HG02852 (cell line): ENCODE data around the gene PLAU.
"Not testable (repeated sequence)": the region's sequence is repeated elsewhere in the genome, so short reads cannot be mapped to it uniquely, and the experiment has no call there.

ENCODE experiments used
- ATAC-seq: cut with Tn5 transposase; IDR thresholded peaks from one replicate; pipeline ENCODE4 v1.9.1; 2021; ENCODE audit warnings: mild to moderate bottlenecking, moderate library complexity; ENCODE audit not compliant: unreplicated experiment

The PLAU gene

DNA sequence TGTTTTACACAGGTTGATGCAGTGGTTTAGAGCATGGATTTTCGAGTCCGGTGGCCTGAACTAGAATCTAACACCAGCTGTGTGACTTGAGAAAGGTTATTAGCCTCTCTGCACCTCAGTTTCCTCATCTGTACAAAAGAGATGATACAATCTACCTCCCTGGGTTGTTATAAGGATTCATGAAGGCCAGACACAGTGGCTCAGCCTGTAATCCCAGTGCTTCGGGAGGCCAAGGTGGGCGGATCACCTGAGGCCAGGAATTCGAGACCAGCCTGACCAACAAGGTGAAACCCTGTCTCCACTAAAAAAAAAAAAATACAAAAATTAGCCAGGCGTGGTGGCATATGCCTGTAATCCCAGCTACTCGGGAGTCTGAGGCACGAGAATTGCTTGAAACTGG lies 8.5 kb downstream of the PLAU start:
- ATAC-seq = not testable (repeated sequence)

DNA sequence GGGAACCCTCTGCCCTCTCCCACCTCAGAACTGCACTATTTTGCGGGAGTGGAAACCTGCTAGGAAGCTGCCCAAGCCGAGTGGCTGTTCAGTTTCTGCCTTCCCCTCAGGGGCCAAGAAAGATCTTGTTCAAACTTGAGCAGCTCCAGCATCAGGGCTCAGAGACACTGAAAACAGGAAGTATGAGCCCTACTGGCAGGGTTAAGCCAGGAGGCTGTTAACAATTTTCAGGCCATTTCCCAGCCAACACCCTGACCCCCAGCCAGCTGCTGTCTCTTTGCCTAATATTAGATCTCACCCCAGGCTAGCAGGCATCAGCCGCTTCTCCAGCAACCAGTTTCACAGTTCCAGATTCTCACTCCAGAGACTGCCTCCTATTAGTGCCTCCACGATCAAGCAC lies 9.2 kb downstream of the PLAU start:
- no peak for ATAC-seq

DNA sequence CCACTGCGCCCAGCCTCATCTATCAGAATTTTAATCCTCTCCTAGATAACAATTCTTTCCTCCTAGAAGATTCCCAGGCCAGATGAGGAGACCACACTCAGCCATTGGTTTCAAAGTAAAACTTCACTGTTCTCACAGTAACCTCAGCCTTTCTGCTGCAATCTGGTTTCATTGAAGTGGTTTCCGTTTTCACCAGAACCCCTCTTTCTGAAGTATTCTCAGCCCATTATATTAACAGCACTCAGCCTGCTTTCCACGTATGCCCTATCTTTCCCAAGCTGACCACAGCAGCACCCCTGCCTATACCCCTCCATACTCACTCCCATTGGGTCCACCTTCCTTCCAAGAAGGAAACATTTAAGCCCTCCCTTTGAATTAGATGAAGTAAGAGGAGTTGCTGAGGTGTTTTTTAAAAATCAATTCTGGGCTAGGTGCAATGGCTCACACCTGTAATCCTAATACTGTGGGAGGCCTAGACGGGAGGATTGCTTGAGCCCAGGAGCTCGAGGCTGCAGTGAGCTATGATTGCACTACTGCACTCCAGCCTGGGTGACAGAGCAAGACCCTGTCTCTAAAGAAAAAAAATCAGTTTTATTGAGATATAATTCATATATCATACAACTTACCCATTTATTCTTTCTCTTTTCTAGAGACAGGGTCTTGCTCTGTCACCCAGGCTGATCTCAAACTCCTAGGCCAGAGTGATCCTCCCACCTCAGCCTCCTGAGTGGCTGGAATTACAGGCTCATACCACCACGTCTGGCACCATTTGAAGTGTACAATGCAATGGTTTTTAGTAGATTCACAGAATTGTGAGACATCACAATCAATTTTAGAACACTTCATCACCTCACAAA lies 11.3 kb downstream of the PLAU start:
- no peak for ATAC-seq

DNA sequence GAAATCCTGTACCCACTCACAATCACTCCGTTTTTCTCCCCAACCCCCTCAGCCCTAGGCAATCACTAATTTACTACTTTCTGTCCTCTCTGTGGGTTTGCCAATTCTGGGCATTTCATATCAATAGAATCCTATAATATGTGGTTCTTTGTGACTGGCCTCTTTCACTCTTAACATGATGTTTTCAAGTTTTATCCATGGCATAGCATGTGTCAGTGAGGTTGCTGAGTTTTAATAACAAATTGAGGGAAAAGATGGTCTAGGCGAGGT lies 11.9 kb downstream of the PLAU start:
- ATAC-seq = no peak

DNA sequence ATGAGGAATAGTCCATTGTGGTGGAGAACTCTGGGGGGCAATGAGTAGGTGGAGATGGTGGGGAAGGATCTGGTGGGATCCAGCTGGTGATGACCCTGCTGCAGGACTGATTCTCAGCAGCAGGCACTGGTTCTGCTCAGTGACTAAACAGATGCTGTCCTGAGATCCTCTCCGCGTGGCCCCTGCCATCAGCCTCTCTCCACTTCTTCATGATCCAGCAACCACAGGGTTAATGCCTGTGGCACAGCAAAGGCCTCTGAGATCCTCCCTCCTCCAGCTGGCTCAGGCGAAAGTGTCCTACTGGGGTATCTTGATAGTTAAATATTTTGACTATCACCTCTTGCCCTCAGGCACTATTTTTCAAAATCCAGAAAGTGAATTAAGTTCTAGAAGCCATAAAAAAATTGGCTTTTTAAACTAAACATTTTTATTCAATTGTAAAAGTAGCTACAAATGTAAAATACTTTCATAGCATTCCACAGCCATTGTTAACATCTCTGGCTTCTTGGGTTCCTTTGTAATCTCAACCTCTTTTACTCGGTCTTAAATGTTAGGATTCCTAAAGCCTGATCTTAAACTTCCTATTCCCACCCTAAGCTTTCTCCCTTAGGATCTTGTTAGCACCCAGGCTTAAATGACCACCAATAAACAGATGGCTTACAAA lies 13.1 kb downstream of the PLAU start:
- ATAC-seq = no peak

DNA sequence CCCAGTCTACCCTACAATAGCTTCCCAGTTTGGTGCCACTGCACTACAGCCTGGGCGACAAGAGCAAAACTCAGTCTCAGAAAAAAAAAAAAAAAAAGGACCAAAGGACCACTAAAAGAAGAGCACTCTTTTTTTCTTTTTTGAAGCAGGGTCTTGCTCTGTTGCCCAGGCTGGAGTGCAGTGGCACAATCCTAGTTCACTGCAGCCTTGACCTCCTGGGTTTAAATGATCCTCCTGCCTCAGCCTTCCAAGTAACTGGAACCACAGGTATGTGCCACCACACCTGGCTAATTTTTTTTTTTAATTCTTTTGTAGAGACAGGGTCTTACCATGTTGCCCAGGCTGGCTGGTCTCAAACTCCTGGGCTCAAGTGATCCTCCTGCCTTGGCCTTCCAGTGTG lies 14.0 kb downstream of the PLAU start:
- ATAC-seq = no peak

DNA sequence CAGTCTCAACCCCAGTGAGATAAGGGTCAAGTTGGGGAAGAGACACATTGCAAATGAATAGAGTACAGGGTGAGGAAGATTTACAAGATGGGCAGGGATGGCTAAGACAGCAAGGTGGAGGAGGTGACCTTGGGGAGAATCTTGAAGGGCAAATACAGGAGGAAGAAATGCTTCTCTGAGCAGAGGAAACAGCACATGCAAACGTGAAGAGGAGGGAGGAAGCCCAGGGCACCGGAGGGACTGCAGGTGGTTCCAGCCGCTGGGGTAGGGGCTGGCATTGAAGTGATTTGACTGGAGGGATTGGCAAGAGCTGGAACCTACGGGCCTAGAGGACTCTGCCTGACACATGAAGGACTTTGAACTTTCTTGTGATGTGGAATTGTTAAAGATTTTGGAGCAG lies 14.6 kb downstream of the PLAU start:
- no peak for ATAC-seq

DNA sequence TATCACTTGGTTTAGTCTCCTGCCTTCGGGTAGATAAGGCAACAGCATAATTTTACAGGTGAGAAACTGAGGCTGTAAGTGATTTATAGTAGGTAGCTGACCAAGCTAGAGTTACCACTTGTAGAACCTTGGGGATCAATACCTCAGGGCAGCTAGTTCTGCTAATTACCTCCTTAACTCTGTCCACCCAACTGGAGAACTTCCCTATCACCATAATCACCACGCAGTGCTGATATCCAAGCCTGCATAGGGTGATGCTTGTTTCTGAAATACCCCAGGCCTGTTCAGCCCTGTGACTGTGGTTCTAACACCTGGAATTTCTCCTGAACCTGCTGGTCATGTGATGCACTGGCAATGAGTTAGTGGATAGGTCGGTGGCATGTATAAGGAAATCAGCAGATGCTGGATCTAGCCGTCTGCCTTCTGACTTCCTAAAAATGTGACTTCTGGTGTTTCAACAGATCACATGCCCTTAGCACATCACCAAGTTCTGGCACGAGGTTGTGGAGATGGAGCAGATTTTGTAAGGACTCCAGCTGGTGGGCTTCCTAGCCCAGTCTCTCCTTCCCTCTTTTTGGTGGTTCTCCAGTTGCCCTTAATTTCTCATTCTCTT lies 15.3 kb downstream of the PLAU start:
- ATAC-seq = no peak

DNA sequence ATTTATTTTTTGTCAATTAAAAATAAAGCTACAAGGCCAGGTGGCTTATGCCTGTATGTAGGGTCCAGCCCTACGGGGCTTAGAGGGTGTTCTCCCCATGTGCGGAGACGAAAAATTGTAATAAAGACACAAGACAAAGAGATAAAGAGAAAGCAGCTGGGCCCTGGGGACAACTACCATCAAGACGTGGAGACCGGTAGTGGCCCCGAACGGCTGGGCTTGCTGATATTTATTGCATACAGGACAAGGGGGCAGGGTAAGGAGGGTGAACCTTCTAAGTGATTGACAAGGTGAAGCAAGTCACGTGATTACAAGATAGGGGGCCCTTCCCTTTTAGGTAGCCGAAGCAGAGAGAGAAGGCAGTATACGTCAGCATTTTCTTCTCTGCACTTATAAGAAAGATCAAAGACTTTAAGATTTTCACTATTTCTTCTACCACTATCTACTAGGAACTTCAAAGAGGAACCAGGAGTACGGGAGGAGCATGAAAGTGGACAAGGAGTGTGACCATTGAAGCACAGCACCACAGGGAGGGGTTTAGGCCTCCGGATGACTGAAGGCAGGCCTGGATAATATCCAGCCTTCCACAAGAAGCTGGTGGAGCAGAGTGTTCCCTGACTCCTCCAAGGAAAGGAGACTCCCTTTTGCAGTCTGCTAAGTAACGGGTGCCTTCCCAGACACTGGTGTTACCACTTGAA lies 19.8 kb downstream of the PLAU start:
- ATAC-seq = not testable (repeated sequence)

DNA sequence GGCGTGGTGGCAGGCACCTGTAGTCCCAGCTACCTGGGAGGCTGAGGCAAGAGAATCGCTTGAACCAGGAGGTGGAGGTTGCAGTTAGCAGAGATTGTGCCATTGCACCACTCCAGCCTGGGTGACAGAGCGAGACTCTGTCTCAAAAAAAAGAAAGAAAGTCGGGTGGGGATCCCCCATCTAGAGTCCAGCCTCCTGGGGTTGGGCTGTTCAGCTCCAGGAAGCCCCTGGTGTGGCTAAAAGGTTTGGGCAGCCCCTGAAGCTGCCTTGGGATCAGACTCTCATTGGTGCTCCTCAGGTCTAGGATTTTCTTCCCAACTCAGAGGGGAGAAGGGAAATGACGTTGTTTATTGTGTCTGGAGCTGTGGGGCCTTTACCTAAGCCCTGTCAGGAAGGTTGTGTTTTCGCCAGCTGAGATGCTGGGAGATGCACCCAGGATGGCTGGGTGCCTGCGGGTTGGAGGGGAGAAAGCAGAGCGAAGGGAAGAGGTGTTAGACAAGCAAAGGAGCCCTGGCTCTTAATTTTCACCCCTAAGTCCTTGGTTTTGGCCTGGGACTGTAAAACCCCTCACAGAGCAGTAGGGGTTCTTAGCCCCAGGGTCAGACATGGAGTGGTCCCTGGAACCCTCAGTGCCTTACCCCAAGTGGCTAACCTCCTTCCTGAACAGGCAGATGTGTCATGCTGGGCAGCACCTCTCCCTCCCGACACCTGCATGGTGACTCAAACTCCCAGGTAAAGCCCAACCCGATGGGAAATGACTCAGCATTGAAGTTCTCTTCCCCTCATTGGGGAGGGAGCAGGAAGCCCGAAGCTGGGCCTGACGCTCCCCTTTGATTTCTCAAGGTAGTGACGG lies 21.1 kb downstream of the PLAU start:
- ATAC-seq = peak; percentile 75

DNA sequence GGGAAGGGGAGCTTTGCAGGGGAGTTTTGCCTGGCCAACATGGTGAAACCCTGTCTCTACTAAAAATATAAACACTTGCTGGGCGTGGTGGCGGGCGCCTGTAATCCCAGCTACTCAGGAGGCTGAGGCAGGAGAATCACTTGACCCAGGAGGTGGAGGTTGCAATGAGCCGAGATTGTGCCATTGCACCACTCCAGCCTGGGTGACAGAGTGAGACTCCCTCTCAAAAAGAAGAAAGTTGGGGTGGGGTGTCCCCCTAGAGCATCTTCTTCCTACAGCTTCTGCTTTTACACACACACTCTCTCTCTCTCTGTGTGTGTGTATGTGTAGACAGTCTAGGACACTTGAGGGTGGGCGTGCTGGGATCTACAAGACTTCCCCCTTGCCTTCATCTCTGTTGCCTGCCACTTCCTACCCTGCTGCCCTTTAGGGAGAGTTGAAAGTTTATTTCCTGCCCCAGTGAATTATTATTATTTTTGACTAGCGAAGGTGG lies 21.7 kb downstream of the PLAU start:
- ATAC-seq = peak; percentile 25

DNA sequence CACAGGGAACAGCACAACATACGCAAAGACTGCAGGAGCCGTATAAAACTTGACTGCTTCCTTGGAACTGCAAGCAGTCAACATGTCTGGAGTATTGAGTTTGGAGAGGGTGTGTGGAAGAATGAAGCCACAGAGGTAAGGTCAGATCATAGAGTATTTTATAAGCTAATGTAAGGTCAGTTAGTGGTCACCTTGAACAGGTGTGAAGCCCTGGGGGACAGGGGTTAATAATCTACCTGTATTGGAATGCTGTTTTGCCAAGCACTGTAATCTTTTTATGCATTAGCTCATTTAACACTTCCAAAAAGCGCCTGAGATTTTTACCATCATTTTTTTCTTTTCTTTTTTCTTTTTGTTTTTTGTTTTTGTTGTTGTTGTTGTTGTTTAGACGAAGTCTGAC lies 23.1 kb downstream of the PLAU start:
- no peak for ATAC-seq

DNA sequence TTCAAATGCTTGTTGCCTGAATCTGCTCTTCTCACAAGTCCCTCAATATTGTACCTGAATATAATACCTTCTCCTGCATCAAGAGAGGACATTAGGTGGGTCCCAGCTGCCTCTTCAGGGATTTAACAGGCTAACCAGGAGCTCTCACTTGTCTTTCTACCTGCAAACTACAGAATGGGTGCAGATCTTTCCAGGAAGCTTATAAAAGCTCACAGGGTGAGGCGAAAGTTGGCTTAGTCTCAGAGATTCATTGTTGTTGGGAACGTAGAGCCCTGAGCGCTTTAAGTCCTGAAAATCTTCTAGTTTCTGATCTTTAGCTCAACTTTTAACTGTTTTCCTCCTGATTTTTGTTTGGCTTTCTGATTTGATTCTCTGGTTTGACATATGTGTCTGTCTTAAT lies 25.0 kb downstream of the PLAU start:
- ATAC-seq = no peak

DNA sequence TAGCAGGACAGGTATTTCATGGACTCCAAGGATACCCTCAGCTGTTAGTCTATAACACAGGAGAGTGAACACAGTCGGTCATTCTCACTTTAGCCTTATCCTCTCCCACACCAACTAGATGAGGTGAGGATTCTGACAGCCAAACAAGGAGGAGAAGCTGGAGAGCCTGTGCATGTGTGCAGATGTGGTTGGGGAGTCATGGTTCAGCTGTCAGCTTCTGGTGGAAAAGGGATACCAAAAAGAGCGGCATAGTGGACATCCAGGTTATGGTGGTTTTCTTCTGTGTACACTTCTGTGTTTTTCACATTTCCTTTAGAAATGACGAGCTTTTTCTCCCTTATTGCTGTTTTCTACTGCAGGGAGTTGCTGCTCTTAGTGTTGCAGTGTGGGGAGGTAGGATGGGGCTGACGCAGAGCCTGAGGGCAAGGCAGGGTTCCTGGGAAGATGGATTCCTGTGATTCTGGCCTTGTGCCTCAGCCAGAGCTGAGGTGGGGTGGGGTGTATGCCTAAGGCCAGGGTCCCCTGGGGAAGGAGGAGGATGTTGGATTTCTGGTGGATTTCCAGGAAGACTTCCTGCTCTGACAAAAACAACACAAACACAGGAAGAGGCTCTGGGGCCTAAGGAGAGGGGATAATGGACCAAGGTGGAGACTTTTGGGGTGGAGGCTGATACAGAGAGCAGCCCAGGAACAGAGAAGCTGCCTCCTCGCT lies 26.6 kb downstream of the PLAU start:
- no peak for ATAC-seq

DNA sequence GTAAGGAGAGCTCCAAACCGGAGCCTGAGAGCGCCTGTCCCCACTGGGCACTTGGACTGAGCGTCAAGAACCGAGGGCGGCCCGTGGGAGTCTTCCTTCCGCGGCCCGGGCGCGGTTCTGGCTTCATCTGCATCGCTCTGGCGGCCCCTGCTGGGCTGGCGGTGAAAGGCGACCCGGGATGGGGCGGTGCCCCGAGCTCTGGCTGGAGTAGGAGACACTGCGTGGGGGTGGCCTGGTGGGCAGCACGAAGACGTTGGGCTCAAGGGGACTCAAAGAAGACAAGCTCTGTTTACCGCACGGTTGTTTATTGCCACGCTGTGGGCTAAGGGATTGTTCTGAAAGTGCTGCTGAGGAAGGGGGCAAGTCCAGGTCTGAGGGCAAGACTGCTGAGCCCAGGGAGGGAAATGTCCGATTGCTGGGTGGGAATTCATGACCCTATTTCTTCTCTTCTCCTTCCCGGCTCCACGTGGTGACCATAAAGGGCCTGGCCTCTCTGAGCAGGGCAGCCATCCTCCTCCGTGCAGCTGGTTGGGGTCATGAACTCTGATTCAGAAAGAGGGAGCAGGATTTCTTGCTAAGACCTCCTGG lies 29.8 kb downstream of the PLAU start:
- ATAC-seq = no peak

DNA sequence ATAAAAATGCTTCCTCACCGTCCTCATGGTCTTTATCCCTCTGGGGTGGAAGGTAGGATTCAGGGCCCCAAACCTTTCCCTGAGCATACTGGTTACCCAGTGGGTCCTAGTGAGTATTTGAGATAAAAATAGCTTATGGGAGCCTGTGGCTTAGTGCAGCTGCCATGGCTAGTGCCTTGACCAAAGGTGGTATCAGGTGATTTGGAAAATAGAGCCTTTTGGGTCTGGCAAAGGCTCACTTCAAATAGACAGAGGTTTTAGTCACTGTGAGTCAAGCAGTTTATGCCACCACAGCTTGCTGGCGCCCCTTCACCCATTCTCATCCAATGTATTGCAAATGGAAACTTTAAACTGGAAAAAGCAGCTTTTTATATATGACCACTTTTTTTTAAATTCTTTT lies 30.4 kb downstream of the PLAU start:
- ATAC-seq = no peak

DNA sequence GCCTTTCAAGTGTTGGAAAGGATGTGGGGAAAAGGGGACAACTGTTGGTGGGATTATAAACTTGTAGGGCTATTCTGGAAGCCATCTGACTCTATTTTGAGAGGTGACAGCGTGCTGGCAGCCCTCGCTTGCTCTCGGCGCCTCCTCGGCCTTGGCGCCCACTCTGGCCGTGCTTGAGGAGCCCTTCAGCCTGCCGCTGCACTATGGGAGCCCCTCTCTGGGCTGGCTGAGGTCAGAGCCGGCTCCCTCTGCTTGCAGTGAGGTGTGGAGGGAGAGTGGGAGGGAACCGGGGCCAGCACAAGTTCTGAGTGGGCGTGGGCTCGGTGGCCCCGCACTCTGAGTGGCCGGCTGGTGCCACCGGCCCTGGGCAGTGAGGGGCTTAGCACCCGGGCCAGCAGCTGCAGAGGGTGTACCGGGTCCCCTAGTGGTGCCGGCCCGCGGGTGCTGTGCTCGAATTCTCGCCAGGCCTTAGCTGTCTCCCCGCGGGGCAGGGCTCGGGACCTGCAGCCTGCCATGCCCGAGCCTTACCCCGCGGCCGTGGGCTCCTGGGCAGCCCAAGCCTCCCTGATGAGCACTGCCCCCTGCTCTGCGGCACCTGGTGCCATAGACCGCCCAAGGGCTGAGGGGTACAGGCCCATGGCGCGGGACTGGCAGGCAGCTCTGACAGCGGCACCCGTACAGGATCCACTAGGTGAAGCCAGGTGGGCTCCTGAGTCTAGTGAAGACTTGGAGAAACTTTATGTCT lies 33.6 kb downstream of the PLAU start:
- ATAC-seq = no peak

DNA sequence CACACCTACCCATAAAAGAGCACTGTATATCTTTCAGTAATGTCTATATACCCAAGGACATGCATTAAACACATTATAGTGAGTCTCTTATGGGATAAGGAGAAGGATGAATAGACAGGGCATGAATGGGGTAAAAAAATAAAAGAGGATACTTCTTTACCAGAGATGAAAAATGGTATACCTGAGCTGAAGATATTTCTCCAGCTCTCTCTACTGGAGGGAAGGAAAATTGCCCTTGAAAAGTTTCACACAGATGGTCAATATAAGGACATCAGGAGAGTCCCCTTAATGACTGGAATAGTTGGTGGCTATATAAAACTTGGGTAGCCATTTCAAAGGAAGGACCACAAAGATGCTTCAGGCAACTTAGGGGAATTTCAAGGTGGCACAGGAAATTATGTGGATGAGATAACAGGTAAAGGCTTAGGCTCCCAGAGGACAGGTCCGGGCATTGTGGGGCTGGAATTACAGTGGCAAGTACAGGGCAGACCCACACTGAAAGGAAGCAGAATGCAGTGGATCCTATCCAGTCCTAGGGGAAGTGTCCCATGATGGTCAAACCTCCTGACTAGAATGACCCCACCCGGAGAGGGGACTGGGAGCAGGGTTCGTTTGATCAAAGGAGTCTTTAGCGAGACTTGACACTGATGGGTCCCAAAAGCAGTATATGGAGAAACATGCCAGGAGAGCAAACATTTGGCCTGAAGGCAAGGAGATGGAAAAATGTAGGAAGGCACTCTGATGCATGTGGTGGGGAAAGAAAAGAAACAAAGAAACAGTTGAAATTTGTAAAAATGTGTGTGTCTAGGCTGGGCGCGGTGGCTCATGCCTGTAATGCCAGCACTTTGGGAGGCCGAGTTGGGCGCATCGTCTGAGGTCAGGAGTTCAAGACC lies 35.6 kb downstream of the PLAU start:
- no peak for ATAC-seq
